HG03571 (cell line): Measurements from ENCODE around the gene CELF5.

Experiments
- ATAC-seq: cut with Tn5 transposase; IDR thresholded peaks from one replicate; pipeline ENCODE4 v1.9.1; 2021; ENCODE audit not compliant: unreplicated experiment

The CELF5 gene

GRCh38 chr19:3270902-3271301, 46.4 kb downstream of the CELF5 start:
- ATAC-seq: no peak

- no peak for ATAC-seq
These were observed 48.0 kb downstream of the CELF5 start for GRCh38 chr19:3272401-3272931.

- ATAC-seq: no peak
These were observed 48.5 kb downstream of the CELF5 start for GRCh38 chr19:3272952-3273351.

GRCh38 chr19:3274245-3274941, 49.9 kb downstream of the CELF5 start:
- ATAC-seq: no peak

- no peak for ATAC-seq
These were observed 50.6 kb downstream of the CELF5 start for GRCh38 chr19:3274942-3275582.

- no peak for ATAC-seq
These were observed 51.3 kb downstream of the CELF5 start for GRCh38 chr19:3275583-3276340.

- ATAC-seq: no peak
These were observed 51.9 kb downstream of the CELF5 start for GRCh38 chr19:3276341-3276799.

GRCh38 chr19:3277649-3278048, 53.2 kb downstream of the CELF5 start:
- no peak for ATAC-seq

- ATAC-seq: no peak
These were observed 53.8 kb downstream of the CELF5 start for GRCh38 chr19:3278294-3278693.

GRCh38 chr19:3278749-3279148, 54.3 kb downstream of the CELF5 start:
- ATAC-seq: no peak

- no peak for ATAC-seq
These were observed 54.8 kb downstream of the CELF5 start for GRCh38 chr19:3279306-3279705.

- no peak for ATAC-seq
These were observed 56.6 kb downstream of the CELF5 start for GRCh38 chr19:3281026-3281425.

GRCh38 chr19:3282155-3282554, 57.7 kb downstream of the CELF5 start:
- no peak for ATAC-seq

GRCh38 chr19:3282564-3282963, 58.1 kb downstream of the CELF5 start:
- no peak for ATAC-seq

GRCh38 chr19:3283246-3283751, 58.8 kb downstream of the CELF5 start:
- ATAC-seq: no peak

GRCh38 chr19:3283886-3284657, 59.6 kb downstream of the CELF5 start:
- no peak for ATAC-seq

GRCh38 chr19:3284759-3285646, 60.5 kb downstream of the CELF5 start:
- no peak for ATAC-seq

GRCh38 chr19:3285647-3286176, 61.3 kb downstream of the CELF5 start:
- ATAC-seq: no peak

- ATAC-seq: no peak
These were observed 63.4 kb downstream of the CELF5 start for GRCh38 chr19:3287814-3288213.
